Retina (tissue), 1 donor: ENCODE results near the gene PIGL.
"Not testable (repeated sequence)": the region's sequence is repeated elsewhere in the genome, so short reads cannot be mapped to it uniquely, and the experiment has no call there.

Experiments
- DNase-seq: peaks from one replicate; pipeline ENCODE4 v3.0.0-alpha.2; 2016

The PIGL gene

DNA sequence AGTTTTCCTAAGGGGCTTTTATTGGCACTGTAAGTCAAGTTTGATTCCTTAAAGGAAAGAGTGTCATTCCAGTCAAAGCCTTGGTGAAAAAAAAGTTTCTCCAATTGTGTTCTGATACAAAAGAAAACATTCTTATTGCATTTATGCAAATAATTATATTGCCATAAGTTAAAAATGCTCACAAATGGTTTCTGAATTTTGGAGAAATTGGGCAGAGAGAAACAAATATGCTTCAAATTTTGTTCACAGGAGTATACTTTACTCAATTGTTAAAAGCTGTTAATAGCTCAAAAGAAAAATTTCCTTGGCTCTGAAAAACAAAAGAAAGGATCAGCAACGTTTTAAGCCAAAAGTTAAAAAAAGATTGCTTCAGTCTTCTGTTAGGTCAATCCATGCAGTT lies 60.2 kb downstream of the PIGL start:
- no peak for DNase-seq

GRCh38 chr17:16281351-16281750 lies 64.3 kb downstream of the PIGL start:
- DNase-seq, result no peak

DNA sequence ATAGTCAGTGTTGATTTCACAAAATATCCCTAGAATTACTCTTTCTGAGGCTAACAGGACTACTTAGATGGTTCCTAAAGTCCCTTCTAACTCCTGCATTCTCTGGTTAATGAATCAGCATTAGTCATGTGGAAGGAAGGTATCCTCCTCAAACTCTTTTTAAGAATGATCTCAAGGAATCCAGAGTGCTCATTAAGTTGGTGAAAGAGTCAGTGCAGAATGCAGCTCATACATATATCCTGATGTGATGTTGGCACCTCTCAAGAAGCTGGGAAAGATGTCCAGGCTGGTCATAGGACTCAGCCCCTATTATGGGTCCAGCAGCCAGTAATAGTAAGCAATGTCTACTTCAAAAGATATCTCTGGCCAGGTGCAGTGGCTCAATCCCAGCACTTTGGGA lies 65.5 kb downstream of the PIGL start:
- no peak for DNase-seq

DNA sequence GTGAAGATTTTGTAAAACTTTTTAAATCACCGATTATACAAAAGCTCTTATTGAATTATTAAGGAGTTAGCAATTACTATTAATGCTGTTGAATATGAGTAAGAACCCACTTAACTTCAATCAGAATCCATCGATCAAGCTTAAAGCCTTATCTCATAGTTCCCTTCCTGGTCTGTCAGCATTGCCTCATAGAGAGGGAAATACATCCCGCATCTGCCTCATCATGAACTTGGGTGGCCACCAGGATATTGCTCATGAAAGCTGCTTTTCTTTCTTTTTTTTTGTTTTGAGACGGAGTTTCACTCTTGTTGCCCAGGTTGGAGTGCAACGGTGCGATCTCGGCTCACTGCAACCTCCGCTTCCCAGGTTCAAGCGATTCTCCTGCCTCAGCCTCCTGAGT lies 66.7 kb downstream of the PIGL start:
- no peak for DNase-seq

- peak; percentile 3 for DNase-seq
Measured at GRCh38 chr17:16285646-16286008, 68.6 kb downstream of the PIGL start.

DNA sequence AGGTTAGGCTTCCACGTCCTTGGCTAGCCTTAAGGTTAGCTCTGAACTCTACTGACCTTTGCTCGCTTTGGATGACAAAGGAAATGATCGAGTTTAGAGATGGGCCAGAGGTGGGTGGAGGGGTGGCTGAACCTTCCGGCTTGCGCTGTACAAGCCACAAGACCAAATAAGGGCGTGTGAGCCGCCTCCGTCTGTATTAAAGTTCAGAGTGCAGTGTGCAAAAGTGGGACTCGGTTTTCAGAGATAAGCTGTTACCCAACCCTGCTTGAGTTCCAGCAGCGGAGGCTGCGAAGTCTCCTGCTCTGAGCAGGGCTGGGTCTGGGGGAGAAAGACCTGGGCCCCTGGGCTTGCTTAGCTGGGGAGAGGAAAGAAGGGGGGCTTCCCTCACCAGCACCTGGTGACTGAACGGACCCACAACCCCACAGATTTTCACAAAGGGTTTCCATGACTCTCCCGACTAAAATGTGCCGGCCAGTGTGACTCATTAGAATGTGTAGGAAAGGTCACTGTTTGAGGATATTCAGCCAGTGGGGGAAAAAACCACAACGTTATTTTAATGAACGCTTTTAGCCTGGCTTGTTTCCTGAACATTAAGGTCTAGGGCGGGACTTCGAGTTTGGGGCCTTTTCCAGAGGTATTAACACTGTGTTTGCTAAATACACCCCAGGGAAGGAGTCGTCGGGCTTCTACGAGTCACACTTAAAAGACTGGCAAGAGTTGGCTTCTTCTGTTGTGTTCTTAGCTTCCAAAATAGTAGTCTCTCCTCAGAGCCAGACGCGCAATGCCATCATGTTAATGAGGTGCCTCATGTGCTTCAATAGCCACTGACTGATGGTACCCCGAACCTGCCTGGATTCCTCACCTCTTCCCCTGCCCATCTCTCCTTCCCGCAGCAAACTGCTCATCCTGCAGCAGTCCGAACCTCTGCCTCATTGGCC lies 69.3 kb downstream of the PIGL start:
- peak; percentile 14 for DNase-seq

- no peak for DNase-seq
Measured at GRCh38 chr17:16286947-16287562, 70.0 kb downstream of the PIGL start.

- no peak for DNase-seq
Measured at GRCh38 chr17:16287563-16288027, 70.6 kb downstream of the PIGL start.

- DNase-seq, result no peak
Measured at GRCh38 chr17:16288860-16289571, 72.0 kb downstream of the PIGL start.

DNA sequence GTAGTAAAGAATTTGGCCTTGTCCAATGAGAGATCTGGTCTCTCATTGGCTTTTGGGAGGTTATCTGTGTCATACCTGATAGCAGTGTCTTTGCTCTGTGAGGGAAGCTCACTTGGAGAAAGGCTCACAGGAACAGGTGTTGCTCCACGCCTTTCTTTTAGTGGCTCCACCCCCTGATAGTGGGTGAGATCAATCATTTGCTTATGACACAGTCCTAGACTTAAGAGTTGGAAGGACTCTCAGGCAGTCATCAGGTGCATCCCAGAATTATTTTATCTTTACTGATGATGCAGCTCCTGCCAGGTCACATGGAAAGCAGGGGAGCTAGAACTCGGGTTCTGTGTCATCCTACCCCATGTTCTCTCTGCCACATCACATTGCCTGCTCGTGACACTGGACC lies 76.9 kb downstream of the PIGL start:
- DNase-seq, result no peak

- DNase-seq, result no peak
Measured at GRCh38 chr17:16294560-16294959, 77.5 kb downstream of the PIGL start.

DNA sequence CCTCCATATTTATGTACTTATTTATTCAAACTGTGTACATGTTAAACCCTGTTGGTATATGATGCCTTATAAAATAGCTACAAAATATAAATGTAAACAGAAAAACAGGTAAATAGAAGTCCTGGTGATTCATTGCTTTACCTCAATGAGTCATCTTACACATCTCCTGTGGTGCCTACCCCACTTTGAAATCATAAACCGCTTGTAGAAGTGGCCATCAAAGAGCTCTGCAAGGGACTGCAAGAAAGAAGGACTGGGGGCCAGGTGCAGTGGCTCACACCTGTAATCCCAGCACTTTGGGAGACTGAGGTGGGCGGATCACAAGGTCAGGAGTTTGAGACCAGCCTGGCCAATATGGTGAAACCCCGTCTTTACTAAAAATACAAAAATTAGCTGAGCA lies 79.1 kb downstream of the PIGL start:
- DNase-seq, result not testable (repeated sequence)

DNA sequence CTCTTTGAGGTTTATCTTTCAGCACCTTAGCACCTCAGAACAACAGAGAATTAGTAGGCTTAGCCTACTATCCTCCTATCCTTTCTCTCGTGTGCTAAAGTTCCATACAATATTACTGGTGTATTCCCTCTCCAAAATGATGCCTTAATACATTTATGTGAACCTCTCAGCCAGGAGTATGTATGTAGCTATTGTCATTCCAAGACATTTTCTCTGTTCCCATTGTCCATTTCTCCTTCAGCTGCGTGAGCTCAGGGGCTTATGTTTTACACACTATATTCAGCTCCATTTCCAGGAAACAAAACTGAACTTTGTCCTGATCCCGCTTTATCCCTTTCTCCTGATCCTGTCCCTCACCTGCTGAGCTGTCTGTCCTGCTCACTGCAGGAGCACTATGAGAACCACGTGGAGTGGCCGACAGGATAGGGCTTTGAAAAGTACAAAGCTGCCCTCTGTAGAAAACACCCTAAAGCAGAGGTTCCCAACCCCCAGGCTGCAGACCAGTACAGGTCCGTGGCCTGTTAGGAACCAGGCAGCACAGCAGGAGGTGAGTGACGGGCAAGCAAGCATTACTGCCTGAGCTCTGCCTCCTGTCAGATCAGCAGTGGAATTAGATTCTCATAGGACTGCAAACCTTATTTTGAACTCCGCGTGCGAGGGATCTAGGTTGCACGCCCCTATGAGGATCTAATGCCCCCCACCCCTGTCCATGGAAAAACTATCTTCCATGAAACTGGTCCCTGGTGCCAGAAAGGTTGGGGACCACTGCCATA lies 80.5 kb downstream of the PIGL start:
- peak; percentile 6 for DNase-seq

- DNase-seq, result no peak
Measured at GRCh38 chr17:16298140-16298662, 81.2 kb downstream of the PIGL start.

DNA sequence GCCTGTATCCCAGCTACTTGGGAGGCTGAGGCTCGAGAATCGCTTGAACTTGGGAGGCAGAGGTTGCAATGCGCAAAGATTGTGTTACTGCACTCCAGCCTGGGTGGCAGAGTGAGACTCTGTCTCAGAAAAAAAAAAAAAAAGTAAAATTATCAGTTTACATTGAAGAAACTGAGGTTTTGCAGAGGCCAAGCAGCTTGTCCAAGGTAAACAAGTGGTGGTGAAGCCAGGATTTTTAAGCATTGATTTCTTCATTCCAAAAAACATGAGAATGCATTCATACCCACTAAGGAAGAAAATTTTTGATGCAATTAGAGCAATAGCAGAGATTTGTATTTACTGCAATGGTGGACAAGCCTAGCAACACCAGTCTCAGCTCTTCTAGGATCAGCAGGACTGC lies 83.5 kb downstream of the PIGL start:
- DNase-seq, result no peak

DNA sequence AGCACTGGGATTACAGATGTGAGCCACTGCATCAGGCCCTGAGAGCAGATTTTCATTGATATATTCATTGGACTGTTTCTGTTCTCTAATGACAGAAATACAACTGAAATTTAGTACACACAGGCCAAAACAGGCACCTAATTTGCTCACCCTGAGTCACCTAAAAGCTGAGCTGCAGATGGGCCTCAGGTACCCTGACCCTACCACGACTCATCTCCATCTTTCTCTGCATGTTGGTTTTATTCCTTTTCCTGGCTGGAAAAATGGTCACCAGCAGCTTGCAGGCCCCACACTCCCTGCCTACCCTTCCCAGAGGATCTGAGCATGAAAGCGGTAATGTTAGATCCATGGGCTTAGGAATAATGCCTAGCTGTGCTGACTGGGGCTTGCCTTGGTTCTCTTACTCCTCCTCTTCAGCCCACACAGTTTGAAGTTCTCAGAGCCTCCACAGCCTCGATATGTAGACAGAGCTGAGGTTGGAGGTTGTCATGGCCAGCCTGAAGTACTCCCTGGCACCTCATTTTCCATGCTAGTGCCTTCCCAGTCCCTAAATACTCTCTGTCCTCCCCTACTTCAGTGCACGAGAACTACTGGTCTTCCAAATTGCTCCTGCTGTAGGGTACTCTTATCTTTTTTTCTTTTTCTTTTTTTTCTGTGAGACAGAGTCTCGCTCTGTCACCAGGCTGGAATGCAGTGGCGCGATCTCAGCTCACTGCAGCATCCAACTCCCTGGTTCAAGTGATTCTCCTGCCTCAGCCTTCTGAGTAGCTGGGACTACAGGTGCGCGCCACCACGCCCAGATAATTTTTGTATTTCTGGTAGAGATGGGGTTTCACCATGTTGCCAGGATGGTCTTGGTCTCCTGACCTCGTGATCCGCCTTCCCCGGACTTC lies 85.2 kb downstream of the PIGL start:
- DNase-seq, result no peak

- DNase-seq, result no peak
Measured at GRCh38 chr17:16302856-16303255, 85.8 kb downstream of the PIGL start.

GRCh38 chr17:16304830-16305229 lies 87.8 kb downstream of the PIGL start:
- peak; percentile 26 for DNase-seq

- no peak for DNase-seq
Measured at GRCh38 chr17:16306211-16306610, 89.2 kb downstream of the PIGL start.

DNA sequence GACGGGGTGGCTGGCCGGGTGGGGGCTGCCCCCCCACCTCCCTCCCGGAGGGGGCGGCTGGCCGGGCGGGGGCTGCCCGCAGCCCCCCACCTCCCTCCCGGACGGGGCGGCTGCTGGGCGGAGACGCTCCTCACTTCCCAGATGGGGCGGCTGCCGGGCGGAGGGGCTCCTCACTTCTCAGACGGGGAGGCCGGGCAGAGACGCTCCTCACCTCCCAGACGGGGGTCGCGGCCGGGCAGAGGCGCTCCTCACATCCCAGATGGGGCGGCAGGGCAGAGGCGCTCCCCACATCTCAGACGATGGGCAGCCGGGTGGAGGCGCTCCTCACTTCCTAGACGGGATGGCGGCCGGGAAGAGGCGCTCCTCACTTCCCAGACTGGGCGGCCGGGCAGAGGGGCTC lies 95.1 kb downstream of the PIGL start:
- DNase-seq, result not testable (repeated sequence)
